Measurements from ENCODE around the gene APBB2. TPM values are rescaled to one million over a fixed set of nuclear protein-coding genes. Genes with fewer than 3 reads are reported as not detected.

Gene APBB2
- total RNA-seq, 1 experiment from 2014 or later: 29.7 TPM

- in situ Hi-C loops (cut with HindIII; ENCODE audit: low sequenced_read_pairs): no loop called here
- DNase-seq (ENCODE audit: low spot score): no peak
These were observed 402.4 kb downstream of the APBB2 start for GRCh38 chr4:40811956-40812355.

DNA sequence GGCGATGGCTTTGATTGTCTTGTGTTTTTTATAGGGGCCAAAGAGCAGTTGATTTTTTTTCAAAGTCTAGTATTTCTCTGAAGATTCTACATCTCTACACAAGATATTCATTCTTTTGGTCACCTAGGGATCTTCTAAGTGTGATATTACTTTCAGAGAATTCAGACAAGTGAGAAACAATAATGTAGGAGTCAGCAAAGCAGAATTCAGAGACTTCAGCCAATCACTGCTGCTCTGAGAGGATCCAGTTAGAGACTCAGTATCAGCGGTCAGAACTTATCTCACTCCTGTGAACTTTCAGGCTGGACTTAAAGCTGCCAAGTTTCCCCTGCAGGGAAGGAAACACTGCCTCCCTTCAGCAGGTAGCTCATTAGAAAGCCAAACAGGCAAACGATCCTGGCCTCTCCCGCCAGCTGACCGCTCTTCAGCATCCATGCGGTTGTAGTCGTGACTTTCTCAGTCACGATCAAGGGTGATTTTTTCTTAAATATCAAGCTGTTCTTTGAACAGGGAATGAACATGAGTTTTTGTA is 405.4 kb downstream of the APBB2 start:
- in situ Hi-C loops (cut with HindIII; ENCODE audit: low sequenced_read_pairs): no loop called here
- no peak for DNase-seq (ENCODE audit: low spot score)

- in situ Hi-C loops (cut with HindIII; ENCODE audit: low sequenced_read_pairs): no loop called here
- no peak for DNase-seq (ENCODE audit: low spot score)
These were observed 409.7 kb downstream of the APBB2 start for GRCh38 chr4:40804598-40804997.

GRCh38 chr4:40800064-40800463 is 414.3 kb downstream of the APBB2 start:
- in situ Hi-C loops (cut with HindIII; ENCODE audit: low sequenced_read_pairs): no loop called here
- DNase-seq (ENCODE audit: low spot score): no peak

DNA sequence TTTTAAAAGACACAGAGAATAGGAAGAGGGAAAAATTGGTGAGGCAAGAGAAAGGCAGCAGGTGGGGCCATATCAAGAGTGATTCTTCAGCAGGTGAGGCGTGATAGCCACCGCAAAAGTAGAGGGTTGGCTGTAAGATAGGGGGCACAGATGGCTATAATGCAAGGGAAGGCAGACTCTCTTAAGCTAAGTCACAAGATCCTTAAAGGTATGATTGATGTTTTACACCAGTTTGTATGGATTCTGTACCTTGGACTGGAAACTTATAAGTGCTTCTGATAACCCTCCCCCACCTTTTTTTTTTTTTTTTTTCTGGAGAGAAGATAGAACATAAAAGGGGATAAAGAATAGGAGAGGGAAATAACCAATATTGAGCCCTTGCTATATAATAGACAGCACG is 424.6 kb downstream of the APBB2 start:
- in situ Hi-C loops (cut with HindIII; ENCODE audit: low sequenced_read_pairs): no loop called here
- no peak for DNase-seq (ENCODE audit: low spot score)

DNA sequence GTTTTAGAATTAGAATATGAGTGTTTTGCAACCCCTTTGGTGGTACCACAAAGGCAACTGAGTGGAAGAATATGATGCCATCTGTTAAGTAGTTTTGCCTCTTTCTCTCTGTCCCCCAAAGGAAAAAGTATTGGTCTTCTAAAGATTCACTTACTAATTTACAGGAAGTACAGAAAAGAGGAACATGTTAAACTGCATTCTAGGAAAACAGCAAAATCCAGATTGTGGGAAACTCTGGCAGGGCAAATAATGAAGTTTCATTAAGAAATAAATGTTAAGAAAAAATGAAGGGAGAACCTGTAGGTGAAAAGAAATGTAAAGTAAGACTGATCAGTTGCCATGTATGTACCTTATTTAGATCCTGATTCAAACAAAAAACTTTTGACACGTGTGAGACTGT is 425.3 kb downstream of the APBB2 start:
- no peak for DNase-seq (ENCODE audit: low spot score)
- in situ Hi-C loops (cut with HindIII; ENCODE audit: low sequenced_read_pairs): no loop called here

DNA sequence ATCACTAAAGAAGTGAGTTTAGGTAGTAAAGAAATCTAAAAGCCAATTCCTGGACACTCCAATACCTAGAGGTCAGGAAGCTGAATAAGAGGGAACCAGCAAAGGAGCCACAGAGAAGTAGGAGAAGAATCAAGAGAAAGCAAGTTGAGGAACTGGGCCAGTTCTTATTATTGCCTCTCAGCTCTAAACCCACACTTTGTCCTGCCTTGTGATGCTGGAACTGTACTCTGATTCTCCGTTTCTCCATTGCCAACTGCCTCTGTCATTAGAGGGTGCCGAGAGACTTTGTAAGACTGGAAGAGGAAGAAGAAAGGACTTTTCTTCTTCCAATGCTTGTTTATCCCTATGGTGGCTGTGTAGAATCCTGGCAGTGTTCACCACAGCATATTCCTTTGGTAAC is 426.0 kb downstream of the APBB2 start:
- in situ Hi-C loops (cut with HindIII; ENCODE audit: low sequenced_read_pairs): no loop called here
- no peak for DNase-seq (ENCODE audit: low spot score)

GRCh38 chr4:40785727-40786126 is 428.6 kb downstream of the APBB2 start:
- in situ Hi-C loops (cut with HindIII; ENCODE audit: low sequenced_read_pairs): no loop called here

GRCh38 chr4:40782876-40783275 is 431.5 kb downstream of the APBB2 start:
- in situ Hi-C loops (cut with HindIII; ENCODE audit: low sequenced_read_pairs): no loop called here
- no peak for DNase-seq (ENCODE audit: low spot score)

More at GRCh38 chr4:40785727-40786126, 428.6 kb downstream of the APBB2 start:
- DNase-seq (ENCODE audit: low spot score): no peak

DNA sequence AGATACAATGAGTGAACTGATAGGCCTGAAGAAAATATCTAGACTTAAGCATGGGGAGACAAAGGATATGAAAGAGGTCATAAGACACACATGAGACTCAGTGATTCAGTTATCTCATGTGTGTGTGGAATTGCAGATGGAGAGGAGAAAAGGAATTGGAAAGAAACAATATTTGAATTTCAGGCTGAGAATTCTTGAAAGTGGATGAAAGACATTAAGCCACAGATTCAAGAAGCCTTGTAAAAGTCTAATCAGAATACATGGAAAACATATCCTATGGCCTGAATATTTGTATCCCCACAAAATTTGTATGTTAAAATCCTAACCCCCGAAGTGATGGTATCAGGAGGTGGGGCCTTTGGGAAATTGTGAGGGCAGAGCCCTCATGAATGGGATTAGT is 436.3 kb downstream of the APBB2 start:
- in situ Hi-C loops (cut with HindIII; ENCODE audit: low sequenced_read_pairs): no loop called here
- no peak for DNase-seq (ENCODE audit: low spot score)

DNA sequence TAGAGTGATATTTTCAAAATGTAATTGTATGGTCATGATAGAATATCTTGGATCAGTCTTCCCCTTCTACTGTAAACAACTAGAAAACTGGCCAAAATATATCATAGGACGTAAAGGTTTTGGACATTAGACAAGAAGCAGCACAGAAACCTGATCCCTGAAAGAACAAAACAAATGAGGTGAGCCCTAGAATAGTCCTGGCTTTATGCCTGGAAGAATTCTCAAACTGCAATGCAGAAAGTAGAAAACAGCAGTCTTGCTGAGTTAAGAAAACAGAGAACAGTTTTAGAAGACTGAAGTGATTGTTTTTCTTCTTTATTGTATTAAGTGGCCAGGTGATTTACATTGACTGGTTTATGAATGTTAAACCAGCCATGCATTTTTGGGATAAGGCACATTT is 445.1 kb downstream of the APBB2 start:
- no peak for DNase-seq (ENCODE audit: low spot score)
- in situ Hi-C loops (cut with HindIII; ENCODE audit: low sequenced_read_pairs): no loop called here

DNA sequence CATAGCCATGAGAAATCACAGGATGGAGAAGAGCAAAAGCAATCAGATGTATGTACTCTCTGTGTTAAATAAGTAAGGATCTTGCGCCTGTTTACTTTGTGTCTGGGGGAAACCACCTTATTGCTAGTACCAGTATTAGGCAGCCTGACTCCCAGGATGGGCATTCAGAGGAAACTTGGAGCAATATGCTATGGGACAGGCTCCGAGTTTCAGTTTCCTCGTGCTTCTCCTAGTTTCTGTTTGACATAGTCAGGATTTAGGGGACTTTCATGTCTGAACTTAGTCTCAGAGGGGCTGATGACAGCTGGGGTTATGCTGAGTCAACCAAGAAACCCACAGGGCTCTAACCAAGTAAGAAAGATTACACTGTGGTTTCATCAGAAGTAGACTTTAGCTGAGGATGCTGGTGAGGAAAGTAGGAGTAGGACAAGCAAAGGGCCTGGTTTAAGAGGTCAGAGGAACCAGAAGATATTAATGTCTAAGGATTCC is 451.1 kb downstream of the APBB2 start:
- no peak for DNase-seq (ENCODE audit: low spot score)
- in situ Hi-C loops (cut with HindIII; ENCODE audit: low sequenced_read_pairs): no loop called here

Other genes starting within 250 kb of the APBB2 start
- 900 and 922 TPM in 2 replicates for gene UCHL1, start 42.4 kb upstream of the APBB2 start, total RNA-seq (2014; rRNA removed; shearing (Covaris generic))

All from G401 (cell line).